GM20000 (cell line): Measurements from ENCODE around the gene COL6A2.

Source experiments
- DNase-seq: peaks from one replicate; pipeline ENCODE4 v3.0.0; 2012; ENCODE audit warnings: low spot score
- CTCF ChIP-seq: IDR thresholded peaks from 2 replicates; pipeline ENCODE4 v1.5.1; 2012; ENCODE audit warnings: mild to moderate bottlenecking, control low read depth; ENCODE audit errors: extremely low read depth, missing control alignments

The COL6A2 gene

GRCh38 chr21:46128106-46128932, 30.4 kb downstream of the COL6A2 start:
- no peak for TF ChIP-seq CTCF
- no peak for DNase-seq

- DNase-seq, result no peak
- no peak for TF ChIP-seq CTCF
Observed at GRCh38 chr21:46128933-46129571, 31.1 kb downstream of the COL6A2 start.

- no peak for TF ChIP-seq CTCF
- DNase-seq, result no peak
Observed at GRCh38 chr21:46129846-46130651, 32.1 kb downstream of the COL6A2 start.

GRCh38 chr21:46130831-46131587, 33.1 kb downstream of the COL6A2 start:
- TF ChIP-seq CTCF, result no peak
- no peak for DNase-seq

- no peak for TF ChIP-seq CTCF
- DNase-seq, result no peak
Observed at GRCh38 chr21:46131588-46131837, 33.6 kb downstream of the COL6A2 start.

GRCh38 chr21:46131838-46132651, 34.1 kb downstream of the COL6A2 start:
- TF ChIP-seq CTCF, result no peak
- DNase-seq, result no peak
